Superior temporal gyrus (tissue), 1 donor: Measurements from ENCODE around the gene CPA4.
"Not testable (repeated sequence)": the region's sequence is repeated elsewhere in the genome, so short reads cannot be mapped to it uniquely, and the experiment has no call there.

ENCODE experiments used
- DNase-seq: peaks from one replicate; pipeline ENCODE4 v3.0.0-alpha.2; 2016; ENCODE audit errors: extremely low spot score

CPA4 gene

GRCh38 chr7:130292682-130293257, at the start of gene CPA4:
Gene CPA4 (plus strand): TSS chr7:130293161. CDS start chr7:130293181, 20 bp downstream.
- no peak for DNase-seq

- not testable (repeated sequence) for DNase-seq
Measured at GRCh38 chr7:130243486-130243885, 49.5 kb upstream of the CPA4 start.

- not testable (repeated sequence) for DNase-seq
Measured at GRCh38 chr7:130246491-130246890, 46.5 kb upstream of the CPA4 start.

GRCh38 chr7:130248842-130249241, 44.1 kb upstream of the CPA4 start:
- not testable (repeated sequence) for DNase-seq

- DNase-seq = not testable (repeated sequence)
Measured at GRCh38 chr7:130249626-130250025, 43.3 kb upstream of the CPA4 start.

- no peak for DNase-seq
Measured at GRCh38 chr7:130254555-130254954, 38.4 kb upstream of the CPA4 start.

- DNase-seq = no peak
Measured at GRCh38 chr7:130256704-130257103, 36.3 kb upstream of the CPA4 start.

GRCh38 chr7:130258494-130259078, 34.4 kb upstream of the CPA4 start:
- no peak for DNase-seq

- no peak for DNase-seq
Measured at GRCh38 chr7:130262448-130262847, 30.5 kb upstream of the CPA4 start.

GRCh38 chr7:130263130-130263529, 29.8 kb upstream of the CPA4 start:
- DNase-seq = no peak

GRCh38 chr7:130266258-130266960, 26.6 kb upstream of the CPA4 start, which contains the start of gene CPA2:
Gene CPA2 (plus strand): TSS chr7:130266863. CDS start chr7:130266882, 19 bp downstream.
- DNase-seq = no peak

- no peak for DNase-seq
Measured at GRCh38 chr7:130266961-130267321, 26.0 kb upstream of the CPA4 start.

GRCh38 chr7:130268463-130269317, 24.3 kb upstream of the CPA4 start:
- DNase-seq = no peak

GRCh38 chr7:130269318-130269694, 23.7 kb upstream of the CPA4 start:
- DNase-seq = no peak

- no peak for DNase-seq
Measured at GRCh38 chr7:130270947-130271800, 21.8 kb upstream of the CPA4 start.

- DNase-seq = no peak
Measured at GRCh38 chr7:130272381-130273080, 20.4 kb upstream of the CPA4 start.

- DNase-seq = peak; percentile 46
Measured at GRCh38 chr7:130273081-130273932, 19.7 kb upstream of the CPA4 start.

- DNase-seq = peak; percentile 71
Measured at GRCh38 chr7:130273933-130274255, 19.1 kb upstream of the CPA4 start.

- no peak for DNase-seq
Measured at GRCh38 chr7:130274296-130274695, 18.7 kb upstream of the CPA4 start.
